Neural crest cell (in vitro differentiated cells): ENCODE measurements around the gene EEPD1. TPM values are rescaled to one million over a fixed set of nuclear protein-coding genes. Genes with fewer than 3 reads are reported as not detected.

Experiments used
- DNase-seq: peaks from one replicate; pipeline ENCODE4 v3.0.0; 2021; ENCODE audit warnings: low read depth, mixed read lengths, low spot score
- H3K27ac Mint-ChIP-seq: one replicate; pipeline ENCODE4 v1.8.0; 2021; ENCODE audit warnings: mild to moderate bottlenecking, mixed read lengths; ENCODE audit not compliant: unreplicated experiment
- H3K27me3 Mint-ChIP-seq: 2 replicates; pipeline ENCODE4 v1.8.0; 2021; ENCODE audit warnings: low read depth, mild to moderate bottlenecking, mixed read lengths
- H3K36me3 Mint-ChIP-seq: 2 replicates; pipeline ENCODE4 v1.8.0; 2021; ENCODE audit warnings: low read depth, mild to moderate bottlenecking, mixed read lengths
- H3K4me1 Mint-ChIP-seq: 2 replicates; pipeline ENCODE4 v1.8.0; 2021; ENCODE audit warnings: mixed read lengths
- H3K4me3 Mint-ChIP-seq: one replicate; pipeline ENCODE4 v1.8.0; 2021; ENCODE audit warnings: mild to moderate bottlenecking, mixed read lengths
- H3K9me3 Mint-ChIP-seq: 2 replicates; pipeline ENCODE4 v1.8.0; 2021; ENCODE audit warnings: mixed read lengths
- total RNA-seq: library from RNA; stranded (reverse); gene quantifications from 2 replicates; pipeline ENCODE4 v1.2.1, GENCODE V29; 2021
- TF ChIP-seq, protein P1 (sequence below): fragments of 200-600 bp; sonication (generic); conservative IDR thresholded peaks from 2 replicates; pipeline ENCODE4 v1.5.0; 2021; ENCODE audit warnings: antibody characterized with exemption, mild to moderate bottlenecking

EEPD1 gene
- total RNA-seq, 1 donor from 2014 or later, result 5.5 TPM

DNA sequence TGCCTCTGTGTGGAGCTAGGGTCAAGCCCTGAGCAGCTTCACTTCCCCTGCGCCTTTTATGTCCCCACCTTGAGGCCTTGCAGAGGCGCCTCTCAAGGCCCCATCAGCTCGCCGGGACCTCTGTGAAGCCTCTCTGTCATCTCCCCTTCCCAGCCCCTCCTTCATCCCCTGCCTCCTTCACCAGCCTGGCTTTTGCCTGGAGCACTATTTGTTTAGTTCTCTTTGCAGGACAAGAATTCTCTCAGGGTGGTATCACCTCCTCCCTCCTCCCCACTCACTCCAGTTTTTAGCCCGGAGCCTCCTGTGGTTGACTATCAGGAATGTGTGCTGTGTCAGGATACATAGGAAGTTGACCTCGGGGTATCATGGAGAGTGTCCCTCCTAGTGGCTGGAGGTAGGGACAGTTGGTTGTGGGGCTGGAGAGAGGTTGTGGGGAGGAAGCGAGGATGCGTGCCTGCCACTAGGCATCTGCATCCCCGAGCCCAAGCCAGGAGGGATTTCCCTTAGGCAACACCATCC lies 146.8 kb downstream of the EEPD1 start:
- Mint-ChIP-seq H3K27me3 (no peaks in the 10 kb centered on the region), H3K27ac (peak overlapping the region; percentile 46), H3K9me3 (no peaks in the 10 kb centered on the region), H3K4me1 (peaks cover 41% of the 10 kb centered on the region), H3K36me3 (no peaks in the 10 kb centered on the region), H3K4me3 (no peak overlapping the region)
- TF ChIP-seq, protein P1, sequence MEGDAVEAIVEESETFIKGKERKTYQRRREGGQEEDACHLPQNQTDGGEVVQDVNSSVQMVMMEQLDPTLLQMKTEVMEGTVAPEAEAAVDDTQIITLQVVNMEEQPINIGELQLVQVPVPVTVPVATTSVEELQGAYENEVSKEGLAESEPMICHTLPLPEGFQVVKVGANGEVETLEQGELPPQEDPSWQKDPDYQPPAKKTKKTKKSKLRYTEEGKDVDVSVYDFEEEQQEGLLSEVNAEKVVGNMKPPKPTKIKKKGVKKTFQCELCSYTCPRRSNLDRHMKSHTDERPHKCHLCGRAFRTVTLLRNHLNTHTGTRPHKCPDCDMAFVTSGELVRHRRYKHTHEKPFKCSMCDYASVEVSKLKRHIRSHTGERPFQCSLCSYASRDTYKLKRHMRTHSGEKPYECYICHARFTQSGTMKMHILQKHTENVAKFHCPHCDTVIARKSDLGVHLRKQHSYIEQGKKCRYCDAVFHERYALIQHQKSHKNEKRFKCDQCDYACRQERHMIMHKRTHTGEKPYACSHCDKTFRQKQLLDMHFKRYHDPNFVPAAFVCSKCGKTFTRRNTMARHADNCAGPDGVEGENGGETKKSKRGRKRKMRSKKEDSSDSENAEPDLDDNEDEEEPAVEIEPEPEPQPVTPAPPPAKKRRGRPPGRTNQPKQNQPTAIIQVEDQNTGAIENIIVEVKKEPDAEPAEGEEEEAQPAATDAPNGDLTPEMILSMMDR, result no peak
- no peak for DNase-seq

DNA sequence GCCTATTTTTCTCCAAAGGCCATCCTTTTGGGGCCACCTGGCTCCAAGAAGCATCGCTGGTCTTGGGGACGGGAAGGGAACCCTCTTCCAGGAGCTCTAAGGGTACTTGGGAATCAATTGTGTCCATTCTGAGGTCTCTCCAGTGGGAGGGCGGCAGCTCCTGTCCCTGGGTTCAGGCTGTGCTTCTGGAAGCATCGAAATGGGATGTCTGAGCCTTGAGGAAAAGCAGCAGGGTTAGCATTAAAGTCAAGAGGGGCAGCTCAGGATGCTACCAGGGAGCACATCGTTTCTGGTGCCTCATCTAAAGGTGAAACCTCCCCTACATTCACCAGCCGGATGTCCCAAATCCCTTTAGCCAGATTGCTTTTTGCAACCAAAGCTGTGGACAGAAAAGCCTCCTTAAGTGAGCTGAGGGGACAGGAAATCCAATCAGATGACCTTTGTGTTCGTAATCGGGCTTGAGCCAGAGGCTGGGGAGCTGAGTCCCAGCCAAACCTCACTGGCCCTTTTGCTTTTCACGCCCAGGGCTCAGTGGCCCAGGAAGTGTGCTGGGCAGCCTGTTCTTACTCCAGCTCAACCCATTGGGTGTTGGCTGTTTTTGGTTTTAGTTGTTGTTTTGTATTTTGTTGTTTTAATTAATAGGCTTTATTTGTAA lies 147.8 kb downstream of the EEPD1 start:
- Mint-ChIP-seq H3K36me3 (no peaks in the 10 kb centered on the region), H3K27me3 (no peaks in the 10 kb centered on the region), H3K4me1 (peaks cover 41% of the 10 kb centered on the region), H3K9me3 (no peaks in the 10 kb centered on the region), H3K27ac (no peak overlapping the region), H3K4me3 (no peak overlapping the region)
- no peak for DNase-seq
- TF ChIP-seq, protein P1, result no peak

GRCh38 chr7:36301914-36302771 lies 149.1 kb downstream of the EEPD1 start:
- H3K27me3 Mint-ChIP-seq, result no peaks in the 10 kb centered on the region
- H3K27ac Mint-ChIP-seq, result peak overlapping the region; percentile 79
- H3K4me1 Mint-ChIP-seq, result peaks cover 41% of the 10 kb centered on the region

GRCh38 chr7:36303202-36304098 lies 150.4 kb downstream of the EEPD1 start:
- TF ChIP-seq, protein P1, result no peak
- no peak overlapping the region for H3K4me3 Mint-ChIP-seq
- H3K9me3 Mint-ChIP-seq, result no peaks in the 10 kb centered on the region
- no peak for DNase-seq
- no peaks in the 10 kb centered on the region for H3K36me3 Mint-ChIP-seq
- H3K27ac Mint-ChIP-seq, result no peak overlapping the region
- no peaks in the 10 kb centered on the region for H3K27me3 Mint-ChIP-seq
- peaks cover 40% of the 10 kb centered on the region for H3K4me1 Mint-ChIP-seq

More at GRCh38 chr7:36301914-36302771, 149.1 kb downstream of the EEPD1 start:
- Mint-ChIP-seq H3K9me3 (no peaks in the 10 kb centered on the region), H3K4me3 (no peak overlapping the region), H3K36me3 (no peaks in the 10 kb centered on the region)
- TF ChIP-seq, protein P1, result no peak
- DNase-seq, result no peak

- Mint-ChIP-seq H3K27ac (no peak overlapping the region), H3K4me3 (no peak overlapping the region), H3K27me3 (no peaks in the 10 kb centered on the region), H3K9me3 (no peaks in the 10 kb centered on the region), H3K4me1 (peaks cover 38% of the 10 kb centered on the region), H3K36me3 (no peaks in the 10 kb centered on the region)
- TF ChIP-seq, protein P1, result no peak
- no peak for DNase-seq
Observed at GRCh38 chr7:36304099-36304425, 151.0 kb downstream of the EEPD1 start.
